ENCODE measurements around the gene LRRC8C. TPM values are rescaled to one million over a fixed set of nuclear protein-coding genes. Genes with fewer than 3 reads are reported as not detected.
"Not testable (repeated sequence)": the region's sequence is repeated elsewhere in the genome, so short reads cannot be mapped to it uniquely, and the experiment has no call there.

The LRRC8C gene
- total RNA-seq, 2 donors from 2014 or later = 9.0 to 11.5 TPM

GRCh38 chr1:89699451-89699986, 66.6 kb downstream of the LRRC8C start:
- Histone ChIP-seq H3K4me3 (no peak overlapping the region), H3K36me3 (no peaks in the 10 kb centered on the region), H3K4me1 (peaks cover 0 to 54% of the 10 kb centered on the region in 2 donors), H3K27ac (no peak overlapping the region), H3K27me3 (no peaks in the 10 kb centered on the region), H3K9me3 (no peaks in the 10 kb centered on the region)
- TF ChIP-seq CTCF (IDR thresholded peaks at IDR 0.05) = no peak
- no peak for DNase-seq (ENCODE audit: low spot score)

- peaks cover 0 to 35% of the 10 kb centered on the region in 2 donors for H3K4me1 ChIP-seq
- no peaks in the 10 kb centered on the region for H3K36me3 ChIP-seq
- H3K27me3 ChIP-seq = no peaks in the 10 kb centered on the region
- H3K4me3 ChIP-seq = no peak overlapping the region
- no peak for TF ChIP-seq CTCF (IDR thresholded peaks at IDR 0.05)
- no peak for DNase-seq (ENCODE audit: low spot score)
- H3K27ac ChIP-seq = no peak overlapping the region
- no peaks in the 10 kb centered on the region for H3K9me3 ChIP-seq
Measured at GRCh38 chr1:89701746-89702241, 68.9 kb downstream of the LRRC8C start.

- Histone ChIP-seq H3K36me3 (no peaks in the 10 kb centered on the region), H3K9me3 (no peaks in the 10 kb centered on the region), H3K4me1 (peaks cover 0 to 27% of the 10 kb centered on the region in 2 donors), H3K27ac (no peak overlapping the region), H3K27me3 (no peaks in the 10 kb centered on the region), H3K4me3 (no peak overlapping the region)
- TF ChIP-seq CTCF (IDR thresholded peaks at IDR 0.05) = no peak
- DNase-seq (ENCODE audit: low spot score) = no peak
Measured at GRCh38 chr1:89702520-89703045, 69.7 kb downstream of the LRRC8C start.

- H3K36me3 ChIP-seq = no peaks in the 10 kb centered on the region
- no peak overlapping the region for H3K4me3 ChIP-seq
- H3K9me3 ChIP-seq = no peaks in the 10 kb centered on the region
- no peak overlapping the region for H3K27ac ChIP-seq
- peaks cover 0 to 18% of the 10 kb centered on the region in 2 donors for H3K4me1 ChIP-seq
- DNase-seq (ENCODE audit: low spot score) = no peak
- TF ChIP-seq CTCF (IDR thresholded peaks at IDR 0.05) = no peak
- H3K27me3 ChIP-seq = no peaks in the 10 kb centered on the region
Measured at GRCh38 chr1:89703469-89703868, 70.5 kb downstream of the LRRC8C start.

- H3K36me3 ChIP-seq = no peaks in the 10 kb centered on the region
- H3K27ac ChIP-seq = no peak overlapping the region
- DNase-seq (ENCODE audit: low spot score) = no peak
- no peak overlapping the region for H3K4me3 ChIP-seq
- H3K27me3 ChIP-seq = no peaks in the 10 kb centered on the region
- TF ChIP-seq CTCF (IDR thresholded peaks at IDR 0.05) = no peak
- peaks cover 0 to 12% of the 10 kb centered on the region in 2 donors for H3K4me1 ChIP-seq
- H3K9me3 ChIP-seq = no peaks in the 10 kb centered on the region
Measured at GRCh38 chr1:89704014-89704413, 71.1 kb downstream of the LRRC8C start.

- DNase-seq (ENCODE audit: low spot score); H3K36me3 ChIP-seq; H3K27me3 ChIP-seq; H3K27ac ChIP-seq; H3K9me3 ChIP-seq; H3K4me1 ChIP-seq; H3K4me3 ChIP-seq: not testable (repeated sequence)
Measured at GRCh38 chr1:89704885-89705284, 72.0 kb downstream of the LRRC8C start.
